Putamen (tissue), 1 donor: Measurements from ENCODE around the gene DMXL1.

Experiments
- DNase-seq: peaks from one replicate; pipeline ENCODE4 v3.0.0-alpha.2; 2016; ENCODE audit warnings: low spot score

The DMXL1 gene

GRCh38 chr5:119290607-119291006 lies 219.7 kb downstream of the DMXL1 start:
- DNase-seq: no peak

- no peak for DNase-seq
Observed at GRCh38 chr5:119291056-119291455, 220.2 kb downstream of the DMXL1 start.

- no peak for DNase-seq
Observed at GRCh38 chr5:119291877-119292276, 221.0 kb downstream of the DMXL1 start.

GRCh38 chr5:119292701-119293515 lies 222.0 kb downstream of the DMXL1 start:
- DNase-seq: no peak

- no peak for DNase-seq
Observed at GRCh38 chr5:119293516-119293829, 222.6 kb downstream of the DMXL1 start.
